A549 (cell line): ENCODE data around the gene FGF23. TPM values are rescaled to one million over a fixed set of nuclear protein-coding genes. Genes with fewer than 3 reads are reported as not detected.

Source experiments
- ATAC-seq, 2 experiments: fragments of 200-7000 bp in 1 of 2; fragments of >200 bp in 1 of 2; cut with Nextera tagmentation in 1 of 2; cut with Tn5 transposase in 1 of 2; 3 replicates each; pipeline versions ENCODE4 v1.8.0 to v1.9.1; 2018 to 2020; ENCODE audit warnings: mild to moderate bottlenecking in 1 of 2, moderate library complexity in 1 of 2
- CTCF ChIA-PET: fragments of 300-600 bp; sonication (Branson Sonifier 250); formaldehyde crosslinking; extraction: SDS; loops from one replicate; lab custom pipeline; 2021; ENCODE audit warnings: antibody characterized with exemption, inconsistent platforms; lab: Yijun Ruan, JAX
- POLR2A ChIA-PET: fragments of 350-600 bp; formaldehyde crosslinking; extraction: SDS; loops from one replicate; lab custom pipeline; 2021; ENCODE audit warnings: antibody characterized with exemption, inconsistent platforms; lab: Yijun Ruan, JAX
- DNase-seq, 2 experiments: peaks; one replicate each; pipeline versions ENCODE4 v3.0.0 to v3.0.0-alpha.2; 2011 to 2016; ENCODE audit warnings: low read depth in 1 of 2, low spot score in 1 of 2
- FAIRE-seq: peaks from 2 replicates; lab custom pipeline; 2011; peaks lifted over from hg19 to GRCh38; lab: Jason Lieb, UNC
- H3K27ac ChIP-seq, 2 experiments: fragments of >200 bp; sonication (Bioruptor Twin); formaldehyde crosslinking; 3 replicates each; pipeline ENCODE4 v1.5.1; 2016 to 2017
- H3K4me1 ChIP-seq: fragments of >200 bp; sonication (Bioruptor Twin); formaldehyde crosslinking; 3 replicates; pipeline ENCODE4 v1.6.1; 2016
- H3K4me2 ChIP-seq: fragments of >200 bp; sonication (Bioruptor Twin); formaldehyde crosslinking; 3 replicates; pipeline ENCODE4 v1.6.1; 2016
- H3K4me3 ChIP-seq: fragments of >200 bp; sonication (Bioruptor Twin); formaldehyde crosslinking; 3 replicates; pipeline ENCODE4 v1.5.1; 2016
- H3K9me3 ChIP-seq: fragments of >200 bp; sonication (Bioruptor Twin); formaldehyde crosslinking; 3 replicates; pipeline ENCODE4 v1.6.1; 2016
- ATOH8 ChIP-seq: fragments of 250-450 bp; sonication (Bioruptor Pico); IDR thresholded peaks from 2 replicates; pipeline ENCODE4 v1.5.0; 2020; ENCODE audit warnings: low read depth, mild to moderate bottlenecking, moderate library complexity
- CBX2 ChIP-seq: fragments of 200-600 bp; sonication (generic); IDR thresholded peaks from 2 replicates; pipeline ENCODE4 v1.6.1; 2016; ENCODE audit warnings: low read depth, mild to moderate bottlenecking, borderline replicate concordance
- E2F6 ChIP-seq: IDR thresholded peaks from 2 replicates; pipeline ENCODE4 v1.6.1; 2012; ENCODE audit warnings: low read depth, borderline replicate concordance
- EHF ChIP-seq: fragments of 250-450 bp; sonication (Bioruptor Pico); IDR thresholded peaks from 2 replicates; pipeline ENCODE4 v1.5.0; 2020; ENCODE audit warnings: mild to moderate bottlenecking
- HOXA7 ChIP-seq: fragments of 250-450 bp; sonication (Bioruptor Pico); IDR thresholded peaks from 2 replicates; pipeline ENCODE4 v1.5.0; 2020; ENCODE audit warnings: mild to moderate bottlenecking, moderate library complexity
- JUN ChIP-seq, 2 experiments: fragments of >200 bp; sonication (Bioruptor Twin); formaldehyde crosslinking; IDR thresholded peaks; 2 replicates in 1 of 2; 3 replicates in 1 of 2; pipeline ENCODE4 v1.6.1; 2016 to 2017
- JUNB ChIP-seq: fragments of >200 bp; sonication (Bioruptor Twin); formaldehyde crosslinking; IDR thresholded peaks from 2 replicates; pipeline ENCODE4 v1.6.1; 2016
- MAFK ChIP-seq: fragments of 450-650 bp; IDR thresholded peaks from 2 replicates; pipeline ENCODE4 v1.6.1; 2014; ENCODE audit not compliant: partially characterized antibody
- MAZ ChIP-seq: fragments of 150-350 bp; IDR thresholded peaks from 2 replicates; pipeline ENCODE4 v1.6.1; 2014; ENCODE audit warnings: antibody characterized with exemption, low read depth, low read length, borderline replicate concordance
- MYC ChIP-seq: IDR thresholded peaks from 2 replicates; pipeline ENCODE4 v1.6.1; 2012; ENCODE audit warnings: mild to moderate bottlenecking, inconsistent platforms, low read length, improper control_type of control experiment, borderline replicate concordance
- NPAS2 ChIP-seq: fragments of 250-450 bp; sonication (Bioruptor Pico); IDR thresholded peaks from 2 replicates; pipeline ENCODE4 v1.8.0; 2022; ENCODE audit warnings: mild to moderate bottlenecking, moderate library complexity, borderline replicate concordance
- PHF8 ChIP-seq: fragments of 200-600 bp; sonication (generic); IDR thresholded peaks from 2 replicates; pipeline ENCODE4 v1.6.1; 2016; ENCODE audit warnings: low read depth, mild to moderate bottlenecking, antibody characterized with exemption, moderate library complexity, borderline replicate concordance
- POLR2A ChIP-seq: IDR thresholded peaks from 2 replicates; pipeline ENCODE4 v1.6.1; 2012; ENCODE audit warnings: mild to moderate bottlenecking, low read length
- REST ChIP-seq: fragments of 200-600 bp; sonication (generic); IDR thresholded peaks from 2 replicates; pipeline ENCODE4 v1.6.1; 2016; ENCODE audit warnings: antibody characterized with exemption, mild to moderate bottlenecking, moderate library complexity
- RFX5 ChIP-seq: fragments of 450-650 bp; IDR thresholded peaks from 2 replicates; pipeline ENCODE4 v1.7.1; 2014; ENCODE audit warnings: antibody characterized with exemption, mild to moderate bottlenecking, moderate library complexity
- RNF2 ChIP-seq: fragments of 200-600 bp; sonication (generic); IDR thresholded peaks from 2 replicates; pipeline ENCODE4 v1.6.1; 2016; ENCODE audit warnings: low read depth, mild to moderate bottlenecking, antibody characterized with exemption, moderate library complexity, borderline replicate concordance
- TFCP2L1 ChIP-seq: fragments of 250-450 bp; sonication (Bioruptor Pico); IDR thresholded peaks from 2 replicates; pipeline ENCODE4 v1.5.0; 2021; ENCODE audit warnings: mild to moderate bottlenecking
- WGBS: methylation state at CpG from one replicate; pipeline ENCODE4 v1.1.6; 2017; ENCODE audit errors: missing lambda C conversion rate; 5-methylcytosine and 5-hydroxymethylcytosine counted together
- polyA plus RNA-seq, 4 experiments: library from polyadenylated mRNA; depleted of rRNA in 3 of 4; stranded (reverse); fragments of >200 nt; fragmentation: RNase III in 1 of 4; extraction: RNeasy Plus Mini Kit Qiagen cat#74134 plus additional on column Dnase treatment in 1 of 4; gene quantifications; 2 replicates in 3 of 4; 3 replicates in 1 of 4; pipeline ENCODE4 v1.2.3, GENCODE V29; 2011 to 2017

Gene FGF23
- polyA plus RNA-seq, 2 of the 4 experiments (the other 2 are of a cell fraction) = not detected

- TF ChIP-seq HOXA7 (CRISPR knock-in tag) (no peak), MAFK (peak; percentile 82)
- no peak overlapping the region for H3K4me2 ChIP-seq
- ChIA-PET CTCF (interaction anchor here (1.4 to 1.8 kb wide), 3 partner anchors 10 to 386 kb away, joined by 3 to 5 read pairs (median 5); no protein-coding TSS in a partner anchor), POLR2A (no interaction called here)
- 2% methylated on average over 2 of the region's 2 CpGs for WGBS
- no peaks in the 10 kb centered on the region for H3K4me1 ChIP-seq
- H3K9me3 ChIP-seq = no peaks in the 10 kb centered on the region
- no peak for FAIRE-seq
- no peak for DNase-seq
- no peak for ATAC-seq
- no peak overlapping the region for H3K4me3 ChIP-seq
- H3K27ac ChIP-seq = no peak overlapping the region
Measured at GRCh38 chr12:4372653-4373052, 6.9 kb downstream of the FGF23 start.

GRCh38 chr12:4370265-4370664 lies 9.2 kb downstream of the FGF23 start:
- Histone ChIP-seq H3K4me2 (no peak overlapping the region), H3K9me3 (no peaks in the 10 kb centered on the region), H3K4me3 (no peak overlapping the region), H3K27ac (no peak overlapping the region), H3K4me1 (no peaks in the 10 kb centered on the region)
- FAIRE-seq = no peak
- DNase-seq = no peak
- ATAC-seq = no peak
- CTCF ChIA-PET = interaction anchor here (0.8 kb wide), 1 partner anchor 62 kb away, joined by 3 read pairs; no protein-coding TSS in a partner anchor
- WGBS = 49% methylated on average over 25 of the region's 31 CpGs
- POLR2A ChIA-PET = no interaction called here
- TF ChIP-seq POLR2A = no peak
- no peak for TF ChIP-seq JUN (IDR thresholded peaks at IDR 0.05)
- no peak for TF ChIP-seq NPAS2 (CRISPR knock-in tag)
- no peak for TF ChIP-seq E2F6
- no peak for TF ChIP-seq HOXA7 (CRISPR knock-in tag)
- no peak for TF ChIP-seq MAZ
- no peak for TF ChIP-seq CBX2

- WGBS = 10% methylated on average over 4 of the region's 4 CpGs
- no peak overlapping the region for H3K4me3 ChIP-seq
- H3K9me3 ChIP-seq = no peaks in the 10 kb centered on the region
- TF ChIP-seq RFX5 (no peak), PHF8 (no peak), RNF2 (no peak), MYC (no peak), ATOH8 (CRISPR knock-in tag) (no peak), EHF (no peak), MAFK (no peak), TFCP2L1 (CRISPR knock-in tag) (no peak), JUNB (no peak), REST (no peak)
- H3K27ac ChIP-seq = no peak overlapping the region
- no peak for ATAC-seq
- ChIA-PET CTCF (interaction anchor here (0.8 kb wide), 1 partner anchor 62 kb away, joined by 3 read pairs; no protein-coding TSS in a partner anchor), POLR2A (interaction anchor here (0.6 kb wide), 1 partner anchor 12 kb away, joined by 3 read pairs; no protein-coding TSS in a partner anchor)
- no peak for DNase-seq
- no peak for FAIRE-seq
- H3K4me1 ChIP-seq = no peaks in the 10 kb centered on the region
- H3K4me2 ChIP-seq = no peak overlapping the region
Measured at GRCh38 chr12:4369548-4369947, 10.0 kb downstream of the FGF23 start.
